IgD-negative memory B cell (primary cell): Measurements from ENCODE around the gene KMT2A. TPM values are rescaled to one million over a fixed set of nuclear protein-coding genes. Genes with fewer than 3 reads are reported as not detected.
A peak's percentile ranks its signal among the peaks of the same experiment; 100 is the strongest.

Experiments
- H3K27ac Mint-ChIP-seq, 3 donors: one replicate each; pipeline ENCODE4 v1.8.0; 2020 to 2022; ENCODE audit warnings: mild to moderate bottlenecking in 3 of 3, mixed read lengths in 3 of 3, moderate library complexity in 1 of 3
- H3K27me3 Mint-ChIP-seq: one replicate; pipeline ENCODE4 v1.8.0; 2021; ENCODE audit warnings: mixed read lengths
- H3K36me3 Mint-ChIP-seq: one replicate; pipeline ENCODE4 v1.8.0; 2020; ENCODE audit warnings: mild to moderate bottlenecking, mixed read lengths
- H3K4me1 Mint-ChIP-seq, 3 donors: one replicate each; pipeline ENCODE4 v1.8.0; 2020 to 2022; ENCODE audit warnings: mixed read lengths in 3 of 3, mild to moderate bottlenecking in 1 of 3
- H3K4me3 Mint-ChIP-seq, 4 donors: one replicate each; pipeline ENCODE4 v1.8.0; 2020 to 2022; ENCODE audit warnings: mild to moderate bottlenecking in 4 of 4, mixed read lengths in 4 of 4, moderate library complexity in 3 of 4
- H3K9me3 Mint-ChIP-seq, 3 donors: one replicate each; pipeline ENCODE4 v1.8.0; 2020 to 2021; ENCODE audit warnings: mixed read lengths in 3 of 3, mild to moderate bottlenecking in 1 of 3
- polyA plus RNA-seq: library from polyadenylated mRNA; unstranded; fragments of 300-500 nt; fragmentation: Illumina TruSeq; gene quantifications from one replicate; pipeline ENCODE4 v1.2.3, GENCODE V29; 2021

The KMT2A gene
- polyA plus RNA-seq, 1 donor from 2014 or later = 23.6 TPM

DNA sequence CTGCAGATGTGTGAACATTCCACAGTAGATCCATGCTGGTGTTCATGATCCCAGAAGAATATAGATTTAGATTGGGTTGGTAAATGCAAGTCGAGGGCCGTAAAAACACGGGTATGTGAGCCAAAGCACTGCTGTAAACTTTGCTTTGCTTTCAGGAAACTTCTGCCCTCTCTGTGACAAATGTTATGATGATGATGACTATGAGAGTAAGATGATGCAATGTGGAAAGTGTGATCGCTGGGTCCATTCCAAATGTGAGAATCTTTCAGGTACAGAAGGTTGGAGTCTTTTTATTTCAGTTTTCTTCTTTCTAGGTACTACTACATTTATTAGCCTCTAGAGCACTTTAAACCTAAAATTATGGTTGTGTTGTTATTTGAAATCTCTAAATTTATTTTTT is 54.7 kb downstream of the KMT2A start:
- no peak overlapping the region for H3K4me3 Mint-ChIP-seq
- no peaks in the 10 kb centered on the region for H3K9me3 Mint-ChIP-seq
- H3K27me3 Mint-ChIP-seq = no peaks in the 10 kb centered on the region
- H3K27ac Mint-ChIP-seq = no peak overlapping the region
- no peaks in the 10 kb centered on the region for H3K4me1 Mint-ChIP-seq
- peaks cover 4% of the 10 kb centered on the region for H3K36me3 Mint-ChIP-seq

GRCh38 chr11:118497831-118498230 is 61.5 kb downstream of the KMT2A start:
- H3K27me3 Mint-ChIP-seq = no peaks in the 10 kb centered on the region
- no peak overlapping the region for H3K4me3 Mint-ChIP-seq
- H3K9me3 Mint-ChIP-seq = no peaks in the 10 kb centered on the region
- H3K4me1 Mint-ChIP-seq = no peaks in the 10 kb centered on the region
- H3K27ac Mint-ChIP-seq = no peak overlapping the region
- peaks cover 1% of the 10 kb centered on the region for H3K36me3 Mint-ChIP-seq

- H3K9me3 Mint-ChIP-seq = no peaks in the 10 kb centered on the region
- H3K36me3 Mint-ChIP-seq = peaks cover 1% of the 10 kb centered on the region
- H3K4me1 Mint-ChIP-seq = no peaks in the 10 kb centered on the region
- no peak overlapping the region for H3K4me3 Mint-ChIP-seq
- H3K27me3 Mint-ChIP-seq = no peaks in the 10 kb centered on the region
- H3K27ac Mint-ChIP-seq = no peak overlapping the region
Observed at GRCh38 chr11:118503216-118503615, 66.9 kb downstream of the KMT2A start.

GRCh38 chr11:118511601-118512000 is 75.3 kb downstream of the KMT2A start:
- no peaks in the 10 kb centered on the region for H3K27me3 Mint-ChIP-seq
- H3K4me3 Mint-ChIP-seq = no peak overlapping the region
- no peaks in the 10 kb centered on the region for H3K9me3 Mint-ChIP-seq
- peaks cover 3% of the 10 kb centered on the region for H3K36me3 Mint-ChIP-seq
- no peak overlapping the region for H3K27ac Mint-ChIP-seq
- H3K4me1 Mint-ChIP-seq = peaks cover 0 to 5% (median 0%) of the 10 kb centered on the region in 3 donors

GRCh38 chr11:118514103-118514502 is 77.8 kb downstream of the KMT2A start:
- Mint-ChIP-seq H3K4me1 (peaks cover 0 to 5% (median 0%) of the 10 kb centered on the region in 3 donors), H3K4me3 (no peak overlapping the region), H3K36me3 (peaks cover 3% of the 10 kb centered on the region), H3K27ac (no peak overlapping the region), H3K9me3 (no peaks in the 10 kb centered on the region), H3K27me3 (no peaks in the 10 kb centered on the region)

GRCh38 chr11:118519549-118519948 is 83.3 kb downstream of the KMT2A start:
- Mint-ChIP-seq H3K9me3 (no peaks in the 10 kb centered on the region), H3K36me3 (peaks cover 6% of the 10 kb centered on the region), H3K27ac (no peak overlapping the region)

DNA sequence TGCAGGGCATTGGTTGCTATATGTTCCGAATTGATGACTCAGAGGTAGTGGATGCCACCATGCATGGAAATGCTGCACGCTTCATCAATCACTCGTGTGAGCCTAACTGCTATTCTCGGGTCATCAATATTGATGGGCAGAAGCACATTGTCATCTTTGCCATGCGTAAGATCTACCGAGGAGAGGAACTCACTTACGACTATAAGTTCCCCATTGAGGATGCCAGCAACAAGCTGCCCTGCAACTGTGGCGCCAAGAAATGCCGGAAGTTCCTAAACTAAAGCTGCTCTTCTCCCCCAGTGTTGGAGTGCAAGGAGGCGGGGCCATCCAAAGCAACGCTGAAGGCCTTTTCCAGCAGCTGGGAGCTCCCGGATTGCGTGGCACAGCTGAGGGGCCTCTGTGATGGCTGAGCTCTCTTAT is 85.6 kb downstream of the KMT2A start:
- H3K4me1 Mint-ChIP-seq = peaks cover 0 to 8% (median 4%) of the 10 kb centered on the region in 3 donors
- peaks cover 2% of the 10 kb centered on the region for H3K36me3 Mint-ChIP-seq
- H3K9me3 Mint-ChIP-seq = no peaks in the 10 kb centered on the region
- H3K27ac Mint-ChIP-seq = no peak overlapping the region
- H3K27me3 Mint-ChIP-seq = no peaks in the 10 kb centered on the region
- no peak overlapping the region for H3K4me3 Mint-ChIP-seq

More at GRCh38 chr11:118519549-118519948, 83.3 kb downstream of the KMT2A start:
- H3K4me1 Mint-ChIP-seq = peaks cover 3 to 8% (median 4%) of the 10 kb centered on the region in 3 donors
- no peaks in the 10 kb centered on the region for H3K27me3 Mint-ChIP-seq
- no peak overlapping the region for H3K4me3 Mint-ChIP-seq

DNA sequence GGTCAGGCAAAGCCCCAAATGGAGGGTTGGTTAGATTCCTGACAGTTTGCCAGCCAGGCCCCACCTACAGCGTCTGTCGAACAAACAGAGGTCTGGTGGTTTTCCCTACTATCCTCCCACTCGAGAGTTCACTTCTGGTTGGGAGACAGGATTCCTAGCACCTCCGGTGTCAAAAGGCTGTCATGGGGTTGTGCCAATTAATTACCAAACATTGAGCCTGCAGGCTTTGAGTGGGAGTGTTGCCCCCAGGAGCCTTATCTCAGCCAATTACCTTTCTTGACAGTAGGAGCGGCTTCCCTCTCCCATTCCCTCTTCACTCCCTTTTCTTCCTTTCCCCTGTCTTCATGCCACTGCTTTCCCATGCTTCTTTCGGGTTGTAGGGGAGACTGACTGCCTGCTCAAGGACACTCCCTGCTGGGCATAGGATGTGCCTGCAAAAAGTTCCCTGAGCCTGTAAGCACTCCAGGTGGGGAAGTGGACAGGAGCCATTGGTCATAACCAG is 86.3 kb downstream of the KMT2A start:
- Mint-ChIP-seq H3K9me3 (no peaks in the 10 kb centered on the region), H3K27ac (no peak overlapping the region), H3K27me3 (no peaks in the 10 kb centered on the region), H3K36me3 (peaks cover 2% of the 10 kb centered on the region), H3K4me1 (peaks cover 0 to 10% (median 4%) of the 10 kb centered on the region in 3 donors), H3K4me3 (peak overlapping the region in 1 of 4 donors; percentile 49)

DNA sequence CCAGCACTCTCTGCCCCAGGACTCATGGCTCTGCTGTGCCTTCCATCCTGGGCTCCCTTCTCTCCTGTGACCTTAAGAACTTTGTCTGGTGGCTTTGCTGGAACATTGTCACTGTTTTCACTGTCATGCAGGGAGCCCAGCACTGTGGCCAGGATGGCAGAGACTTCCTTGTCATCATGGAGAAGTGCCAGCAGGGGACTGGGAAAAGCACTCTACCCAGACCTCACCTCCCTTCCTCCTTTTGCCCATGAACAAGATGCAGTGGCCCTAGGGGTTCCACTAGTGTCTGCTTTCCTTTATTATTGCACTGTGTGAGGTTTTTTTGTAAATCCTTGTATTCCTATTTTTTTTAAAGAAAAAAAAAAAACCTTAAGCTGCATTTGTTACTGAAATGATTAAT is 88.1 kb downstream of the KMT2A start:
- Mint-ChIP-seq H3K27ac (no peak overlapping the region), H3K27me3 (no peaks in the 10 kb centered on the region), H3K36me3 (peaks cover 2% of the 10 kb centered on the region), H3K4me1 (peaks cover 6 to 17% (median 10%) of the 10 kb centered on the region in 3 donors), H3K4me3 (no peak overlapping the region), H3K9me3 (no peaks in the 10 kb centered on the region)

DNA sequence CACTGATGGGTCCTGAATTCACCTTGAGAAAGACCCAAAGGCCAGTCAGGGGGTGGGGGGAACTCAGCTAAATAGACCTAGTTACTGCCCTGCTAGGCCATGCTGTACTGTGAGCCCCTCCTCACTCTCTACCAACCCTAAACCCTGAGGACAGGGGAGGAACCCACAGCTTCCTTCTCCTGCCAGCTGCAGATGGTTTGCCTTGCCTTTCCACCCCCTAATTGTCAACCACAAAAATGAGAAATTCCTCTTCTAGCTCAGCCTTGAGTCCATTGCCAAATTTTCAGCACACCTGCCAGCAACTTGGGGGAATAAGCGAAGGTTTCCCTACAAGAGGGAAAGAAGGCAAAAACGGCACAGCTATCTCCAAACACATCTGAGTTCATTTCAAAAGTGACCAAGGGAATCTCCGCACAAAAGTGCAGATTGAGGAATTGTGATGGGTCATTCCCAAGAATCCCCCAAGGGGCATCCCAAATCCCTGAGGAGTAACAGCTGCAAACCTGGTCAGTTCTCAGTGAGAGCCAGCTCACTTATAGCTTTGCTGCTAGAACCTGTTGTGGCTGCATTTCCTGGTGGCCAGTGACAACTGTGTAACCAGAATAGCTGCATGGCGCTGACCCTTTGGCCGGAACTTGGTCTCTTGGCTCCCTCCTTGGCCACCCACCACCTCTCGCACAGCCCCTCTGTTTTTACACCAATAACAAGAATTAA is 88.6 kb downstream of the KMT2A start:
- H3K27ac Mint-ChIP-seq = peak overlapping the region in 1 of 3 donors; percentile 35
- no peaks in the 10 kb centered on the region for H3K9me3 Mint-ChIP-seq
- no peaks in the 10 kb centered on the region for H3K27me3 Mint-ChIP-seq
- peaks cover 7 to 20% (median 14%) of the 10 kb centered on the region in 3 donors for H3K4me1 Mint-ChIP-seq
- peaks cover 2% of the 10 kb centered on the region for H3K36me3 Mint-ChIP-seq
- no peak overlapping the region for H3K4me3 Mint-ChIP-seq

DNA sequence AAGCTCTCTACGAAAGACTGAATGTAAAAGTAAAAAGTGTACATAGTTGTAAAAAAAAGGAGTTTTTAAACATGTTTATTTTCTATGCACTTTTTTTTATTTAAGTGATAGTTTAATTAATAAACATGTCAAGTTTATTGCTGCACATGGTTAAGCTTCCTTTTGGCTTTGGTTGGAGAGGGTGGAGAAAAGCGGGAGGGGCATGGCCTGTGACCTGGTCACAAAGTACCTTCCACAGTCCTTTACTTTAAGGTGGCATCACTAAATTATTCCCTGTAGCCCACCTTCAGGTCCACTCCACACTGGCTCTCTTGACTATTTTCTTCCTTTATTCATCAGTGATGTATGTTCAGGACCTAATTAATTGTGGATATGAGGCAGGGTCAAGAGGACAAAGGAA is 90.4 kb downstream of the KMT2A start:
- peaks cover 14 to 22% (median 18%) of the 10 kb centered on the region in 3 donors for H3K4me1 Mint-ChIP-seq
- peak overlapping the region in 1 of 4 donors; percentile 60 for H3K4me3 Mint-ChIP-seq
- no peaks in the 10 kb centered on the region for H3K9me3 Mint-ChIP-seq
- H3K27me3 Mint-ChIP-seq = no peaks in the 10 kb centered on the region
- H3K27ac Mint-ChIP-seq = no peak overlapping the region
- peaks cover 2% of the 10 kb centered on the region for H3K36me3 Mint-ChIP-seq

GRCh38 chr11:118527109-118527508 is 90.8 kb downstream of the KMT2A start, which contains the start of gene TTC36:
TSS of gene TTC36 (plus strand) at chr11:118527474. CDS start at chr11:118527495, 21 bp downstream.
- H3K4me3 Mint-ChIP-seq = peak within 1 kb of the TSS in 1 of 4 donors; percentile 60
- H3K4me1 Mint-ChIP-seq = peaks cover 17 to 21% (median 18%) of the 10 kb centered on the region in 3 donors
- peak within 1 kb of the TSS in 1 of 3 donors; percentile 31 for H3K27ac Mint-ChIP-seq

DNA sequence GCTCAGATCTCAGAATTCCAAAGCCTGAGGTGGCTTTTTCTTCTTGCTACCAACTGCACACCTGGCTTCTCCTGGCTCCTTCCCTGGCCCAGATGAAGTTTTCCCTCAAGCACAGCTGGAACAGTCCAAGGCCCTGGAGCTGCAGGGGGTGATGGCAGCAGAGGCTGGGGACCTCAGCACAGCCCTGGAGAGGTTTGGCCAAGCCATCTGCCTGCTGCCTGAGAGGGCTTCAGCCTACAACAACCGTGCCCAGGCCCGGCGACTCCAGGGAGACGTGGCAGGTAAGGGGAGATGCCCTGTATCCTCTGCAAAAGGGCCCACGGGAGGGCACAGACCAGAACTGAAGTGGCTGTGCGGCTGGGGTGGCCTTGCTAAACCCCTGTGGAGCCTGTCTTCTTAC is 92.2 kb downstream of the KMT2A start:
- peak overlapping the region in 2 of 4 donors; percentile 12 to 91 for H3K4me3 Mint-ChIP-seq
- peaks cover 17 to 21% (median 18%) of the 10 kb centered on the region in 3 donors for H3K4me1 Mint-ChIP-seq
- H3K36me3 Mint-ChIP-seq = peaks cover 2% of the 10 kb centered on the region
- no peak overlapping the region for H3K27ac Mint-ChIP-seq
- no peaks in the 10 kb centered on the region for H3K9me3 Mint-ChIP-seq
- H3K27me3 Mint-ChIP-seq = no peaks in the 10 kb centered on the region

More at GRCh38 chr11:118527109-118527508, 90.8 kb downstream of the KMT2A start, which contains the start of gene TTC36:
- Mint-ChIP-seq H3K9me3 (no peaks in the 10 kb centered on the region), H3K27me3 (no peaks in the 10 kb centered on the region), H3K36me3 (peaks cover 2% of the 10 kb centered on the region)

- Mint-ChIP-seq H3K4me1 (peaks cover 15 to 21% (median 17%) of the 10 kb centered on the region in 3 donors), H3K9me3 (no peaks in the 10 kb centered on the region), H3K4me3 (peak overlapping the region; percentile 89 to 92 (median 91))
Observed at GRCh38 chr11:118529584-118530175, 93.4 kb downstream of the KMT2A start.

DNA sequence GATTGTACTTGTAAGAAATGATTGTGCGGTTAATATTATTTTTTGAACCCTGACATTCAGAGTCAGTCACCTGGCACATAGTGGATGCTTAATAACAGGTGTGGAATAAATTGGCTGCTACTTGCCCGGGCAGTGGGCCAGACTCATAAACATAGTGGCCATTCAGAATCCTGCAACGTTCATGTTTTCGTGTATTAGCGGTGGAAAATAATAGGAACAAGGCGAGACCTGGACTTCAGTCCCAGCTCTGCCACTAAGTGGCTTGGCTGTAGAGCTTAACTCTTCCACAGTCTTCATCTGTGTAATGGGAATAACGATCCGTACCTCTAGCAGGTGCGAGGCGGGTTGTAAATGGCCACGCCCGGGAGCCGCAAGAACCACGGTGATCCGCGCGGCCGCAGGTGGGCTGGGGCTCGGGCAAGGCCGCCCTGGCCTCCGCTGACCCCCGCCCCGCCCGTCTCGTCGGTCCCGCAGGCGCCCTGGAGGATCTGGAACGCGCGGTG is 93.9 kb downstream of the KMT2A start:
- peaks cover 15 to 21% (median 17%) of the 10 kb centered on the region in 3 donors for H3K4me1 Mint-ChIP-seq
- H3K9me3 Mint-ChIP-seq = no peaks in the 10 kb centered on the region
- peak overlapping the region; percentile 30 to 96 (median 47) for H3K27ac Mint-ChIP-seq
- peaks cover 2% of the 10 kb centered on the region for H3K36me3 Mint-ChIP-seq
- peak overlapping the region; percentile 89 to 92 (median 91) for H3K4me3 Mint-ChIP-seq
- H3K27me3 Mint-ChIP-seq = no peaks in the 10 kb centered on the region

More at GRCh38 chr11:118529584-118530175, 93.4 kb downstream of the KMT2A start:
- peaks cover 2% of the 10 kb centered on the region for H3K36me3 Mint-ChIP-seq
- H3K27me3 Mint-ChIP-seq = no peaks in the 10 kb centered on the region
- H3K27ac Mint-ChIP-seq = peak overlapping the region; percentile 30 to 96 (median 47)
